Measurements from ENCODE around the gene TSHZ3. TPM values are rescaled to one million over a fixed set of nuclear protein-coding genes. Genes with fewer than 3 reads are reported as not detected.

The TSHZ3 gene
- total and polyA plus RNA-seq, 2 of the 8 experiments (the other 6 are each of a cell fraction or from before 2014, with no cell fraction given) = 3.1 to 12.3 TPM

DNA sequence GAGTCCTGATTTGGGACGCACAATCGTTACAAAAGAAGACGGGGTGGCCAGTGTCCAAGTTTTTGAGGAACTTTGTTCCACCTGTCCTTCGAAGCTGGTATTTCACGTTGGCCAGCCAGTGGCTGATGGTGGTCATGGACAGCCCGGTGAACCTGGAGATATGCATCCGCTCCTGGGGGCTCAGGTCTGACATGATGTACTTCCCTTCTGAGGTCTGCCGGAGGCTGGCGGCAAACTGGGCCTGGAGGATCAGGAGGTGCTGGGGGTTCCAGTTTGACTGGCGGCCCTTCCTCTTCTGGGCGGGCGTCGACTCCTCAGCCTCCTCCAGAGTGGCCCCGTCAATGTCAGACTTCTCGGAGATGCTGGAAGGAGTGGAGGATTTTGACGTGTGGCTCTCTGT, 72.4 kb downstream of the TSHZ3 start:
- Histone ChIP-seq H2AK5ac (ENCODE audit: low read depth, low read length) (no peak overlapping the region), H3K23me2 (ENCODE audit: low read depth, low read length) (no peaks in the 10 kb centered on the region), H3K4ac (replicated peaks; ENCODE audit: insufficient read length, low read depth, low read length) (no peak overlapping the region), H2BK5ac (ENCODE audit: low read depth, low read length) (no peak overlapping the region), H3K79me1 (ENCODE audit: low read depth, low read length) (no peaks in the 10 kb centered on the region), H2BK20ac (ENCODE audit: low read length) (no peak overlapping the region), H2AFZ (ENCODE audit: low read length) (no peak overlapping the region), H3K14ac (ENCODE audit: insufficient read length) (no peak overlapping the region), H3K18ac (ENCODE audit: extremely low read depth, low read length) (no peak overlapping the region), H3K27ac (ENCODE audit: low read depth, low read length) (no peak overlapping the region), H3K4me3 (ENCODE audit: extremely low read depth in 1 of 4, insufficient read depth in 2 of 4, low read depth in 3 of 4, low read length in 4 of 4) (no peak overlapping the region), H3K4me1 (replicated peaks in 1 of 4; ENCODE audit: control insufficient read depth in 3 of 4, insufficient read depth in 4 of 4, low read length in 3 of 4) (no peaks in the 10 kb centered on the region), H4K91ac (replicated peaks; ENCODE audit: insufficient read length, low read length) (no peak overlapping the region), H4K20me1 (replicated peaks in 1 of 2; ENCODE audit: control insufficient read depth in 1 of 2, insufficient read depth in 2 of 2, low read length in 2 of 2) (peaks cover 0 to 4% of the 10 kb centered on the region in 2 experiments), H2BK12ac (ENCODE audit: low read depth, low read length) (no peak overlapping the region), H2BK120ac (replicated peaks; ENCODE audit: low read depth, low read length) (no peak overlapping the region), H3K36me3 (ENCODE audit: control insufficient read depth in 2 of 4, insufficient read depth in 4 of 4, low read length in 3 of 4) (no peaks in the 10 kb centered on the region; a peak in 1 of 8 replicates), H3K27me3 (replicated peaks in 1 of 4; ENCODE audit: control insufficient read depth in 3 of 4, extremely low read depth in 1 of 4, insufficient read depth in 3 of 4, low read length in 3 of 4) (no peaks in the 10 kb centered on the region), H3K79me2 (ENCODE audit: control insufficient read depth in 1 of 2, insufficient read depth in 2 of 2, low read length in 2 of 2) (no peaks in the 10 kb centered on the region), H4K8ac (ENCODE audit: extremely low read depth, insufficient read depth, low read length) (no peak overlapping the region), H3K9ac (replicated peaks in 1 of 4; ENCODE audit: extremely low read depth in 1 of 4, low read depth in 3 of 4, low read length in 3 of 4) (no peak overlapping the region), H4K5ac (ENCODE audit: insufficient read length, low read depth, low read length) (no peak overlapping the region), H3K23ac (ENCODE audit: insufficient read length) (no peak overlapping the region), H3K9me3 (ENCODE audit: insufficient read depth in 2 of 2, low read depth in 1 of 2, low read length in 1 of 2) (no peaks in the 10 kb centered on the region), H3K4me2 (ENCODE audit: insufficient read depth in 1 of 2, low read depth in 2 of 2, low read length in 2 of 2) (no peak overlapping the region), H3K56ac (replicated peaks; ENCODE audit: insufficient read length, low read depth, low read length) (no peak overlapping the region), H2BK15ac (ENCODE audit: low read length) (no peak overlapping the region)
- ChIA-PET POLR2A (ENCODE audit: partially characterized antibody) (interaction anchor here (0.6 kb wide), 1 partner anchor 1675 kb away, joined by 3 read pairs; no protein-coding TSS in a partner anchor), CTCF (ENCODE audit: partially characterized antibody) (no interaction called here)
- 95% methylated on average over 13 of the region's 16 CpGs; no CpG with 5 or more reads in 1 of the 2 experiments for WGBS, 2 experiments (ENCODE audit: extremely low coverage in 1 of 2, insufficient coverage in 1 of 2, insufficient read length in 1 of 2, insufficient replicate concordance in 2 of 2, low coverage in 1 of 2, low lambda C conversion rate in 2 of 2, missing lambda C conversion rate in 1 of 2)
- TF ChIP-seq POLR2A (IDR thresholded peaks at IDR 0.05; ENCODE audit: control extremely low read depth in 1 of 2, low read depth in 2 of 2, low read length in 2 of 2) (no peak), EP300 (IDR thresholded peaks at IDR 0.05; ENCODE audit: borderline replicate concordance in 1 of 2, low read depth in 2 of 2, low read length in 2 of 2) (no peak), CHD1 (IDR thresholded peaks at IDR 0.05; ENCODE audit: low read depth, low read length) (no peak), FOSL1 (IDR thresholded peaks at IDR 0.05; ENCODE audit: insufficient read depth, low read depth, low read length) (no peak), RBBP5 (IDR thresholded peaks at IDR 0.05; ENCODE audit: borderline replicate concordance, low read depth, low read length) (no peak), SRF (IDR thresholded peaks at IDR 0.05; ENCODE audit: low read depth, low read length) (no peak), TAF7 (optimal IDR thresholded peaks at IDR 0.05; ENCODE audit: borderline replicate concordance, low read depth, low read length) (no peak), KDM5A (IDR thresholded peaks at IDR 0.05; ENCODE audit: low read length) (no peak), TBP (IDR thresholded peaks at IDR 0.05; ENCODE audit: low read depth, low read length) (no peak), CBX5 (IDR thresholded peaks at IDR 0.05; ENCODE audit: low read depth, low read length) (no peak), EGR1 (IDR thresholded peaks at IDR 0.05; ENCODE audit: borderline replicate concordance, low read depth, low read length) (no peak), SP2 (IDR thresholded peaks at IDR 0.05; ENCODE audit: low read length) (no peak), ASH2L (IDR thresholded peaks at IDR 0.05; ENCODE audit: low read length) (no peak)
- TF ChIP-seq, protein P1, sequence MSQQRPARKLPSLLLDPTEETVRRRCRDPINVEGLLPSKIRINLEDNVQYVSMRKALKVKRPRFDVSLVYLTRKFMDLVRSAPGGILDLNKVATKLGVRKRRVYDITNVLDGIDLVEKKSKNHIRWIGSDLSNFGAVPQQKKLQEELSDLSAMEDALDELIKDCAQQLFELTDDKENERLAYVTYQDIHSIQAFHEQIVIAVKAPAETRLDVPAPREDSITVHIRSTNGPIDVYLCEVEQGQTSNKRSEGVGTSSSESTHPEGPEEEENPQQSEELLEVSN (IDR thresholded peaks at IDR 0.05) = no peak
- no peak for DNase-seq (ENCODE audit: low read depth in 1 of 2, low spot score in 2 of 2)
- no peak for FAIRE-seq
